DOHH2 (cell line): ENCODE results near the gene DEDD2.

Experiments
- H3F3A ChIP-seq: fragments of 200-600 bp; sonication (generic), shearing (Covaris generic); 2 replicates; pipeline ENCODE4 v1.6.0; 2016; ENCODE audit warnings: antibody characterized with exemption, mild to moderate bottlenecking; ENCODE audit not compliant: control insufficient read depth, insufficient read depth
- H3K27ac ChIP-seq: fragments of 200-600 bp; sonication (generic); 2 replicates; pipeline ENCODE4 v1.5.1; 2014; ENCODE audit warnings: low read depth, mild to moderate bottlenecking, low read length, moderate library complexity
- H3K27me3 ChIP-seq: fragments of 200-600 bp; sonication (generic); 2 replicates; pipeline ENCODE4 v1.6.1; 2014; ENCODE audit warnings: mild to moderate bottlenecking, low read length, mixed read lengths; ENCODE audit not compliant: control insufficient read depth
- H3K36me3 ChIP-seq: fragments of 200-600 bp; sonication (generic); 2 replicates; pipeline ENCODE4 v1.6.1; 2014; ENCODE audit warnings: mild to moderate bottlenecking, low read length, moderate library complexity, mixed read lengths; ENCODE audit not compliant: control insufficient read depth
- H3K4me1 ChIP-seq: fragments of 200-600 bp; sonication (generic); 2 replicates; pipeline ENCODE4 v1.6.1; 2014; ENCODE audit warnings: mild to moderate bottlenecking, low read length, mixed read lengths; ENCODE audit not compliant: control insufficient read depth
- H3K4me2 ChIP-seq: fragments of 200-600 bp; sonication (generic); 2 replicates; pipeline ENCODE4 v1.6.0; 2014; ENCODE audit warnings: mild to moderate bottlenecking, low read length, moderate library complexity
- H3K4me3 ChIP-seq: fragments of 200-600 bp; sonication (generic); 2 replicates; pipeline ENCODE4 v1.5.1; 2014; ENCODE audit warnings: mild to moderate bottlenecking, low read length, mixed read lengths
- H3K79me2 ChIP-seq: fragments of 200-600 bp; sonication (generic); 2 replicates; pipeline ENCODE4 v1.6.1; 2014; ENCODE audit warnings: mild to moderate bottlenecking, low read length, mixed read lengths; ENCODE audit not compliant: control insufficient read depth
- H3K9me2 ChIP-seq: fragments of 200-600 bp; sonication (generic); replicated peaks from 2 replicates; pipeline ENCODE4 v1.6.1; 2014; ENCODE audit warnings: mild to moderate bottlenecking, low read length, mixed read lengths; ENCODE audit not compliant: control insufficient read depth
- H3K9me3 ChIP-seq: fragments of 200-600 bp; sonication (generic); 2 replicates; pipeline ENCODE4 v1.6.1; 2014; ENCODE audit warnings: antibody characterized with exemption, low read length, mixed read lengths; ENCODE audit not compliant: control insufficient read depth, insufficient read depth
- H4K20me1 ChIP-seq: fragments of 200-600 bp; sonication (generic); 2 replicates; pipeline ENCODE4 v1.6.0; 2014; ENCODE audit warnings: low read depth, mild to moderate bottlenecking, antibody characterized with exemption, low read length, moderate library complexity; ENCODE audit not compliant: control insufficient read depth, insufficient read depth
- EZH2phosphoT487 ChIP-seq: fragments of 200-600 bp; sonication (generic); IDR thresholded peaks from 2 replicates; pipeline ENCODE4 v1.6.1; 2017; ENCODE audit warnings: borderline replicate concordance, mild to moderate bottlenecking, antibody characterized with exemption, low read length, moderate library complexity, mixed read lengths
- TF ChIP-seq, protein P1 (sequence below): fragments of 200-600 bp; sonication (generic); IDR thresholded peaks from one replicate; pipeline ENCODE4 v1.5.1; 2014; ENCODE audit warnings: antibody characterized with exemption, mild to moderate bottlenecking, low read depth, low read length; ENCODE audit not compliant: poor library complexity, severe bottlenecking

Gene DEDD2

DNA sequence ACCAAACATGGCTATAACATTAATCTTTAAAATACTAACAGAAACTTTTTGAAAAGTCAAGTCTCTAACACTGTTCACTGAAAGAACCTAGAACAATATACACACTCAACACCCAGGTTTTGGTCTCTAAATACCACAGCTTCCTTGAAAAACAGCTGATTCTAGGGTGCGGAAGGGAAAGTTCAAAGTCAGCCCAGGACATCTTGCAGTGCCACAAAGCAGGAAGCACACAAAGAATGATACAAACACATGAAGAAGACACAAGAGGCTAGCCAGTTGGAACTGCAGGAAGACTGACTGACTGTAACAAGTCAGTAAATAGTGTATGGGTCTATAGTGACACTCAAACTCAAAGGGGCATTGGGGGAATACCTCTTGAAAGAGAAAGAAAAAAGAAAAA, 4.6 kb downstream of the DEDD2 start:
- TF ChIP-seq, protein P1, sequence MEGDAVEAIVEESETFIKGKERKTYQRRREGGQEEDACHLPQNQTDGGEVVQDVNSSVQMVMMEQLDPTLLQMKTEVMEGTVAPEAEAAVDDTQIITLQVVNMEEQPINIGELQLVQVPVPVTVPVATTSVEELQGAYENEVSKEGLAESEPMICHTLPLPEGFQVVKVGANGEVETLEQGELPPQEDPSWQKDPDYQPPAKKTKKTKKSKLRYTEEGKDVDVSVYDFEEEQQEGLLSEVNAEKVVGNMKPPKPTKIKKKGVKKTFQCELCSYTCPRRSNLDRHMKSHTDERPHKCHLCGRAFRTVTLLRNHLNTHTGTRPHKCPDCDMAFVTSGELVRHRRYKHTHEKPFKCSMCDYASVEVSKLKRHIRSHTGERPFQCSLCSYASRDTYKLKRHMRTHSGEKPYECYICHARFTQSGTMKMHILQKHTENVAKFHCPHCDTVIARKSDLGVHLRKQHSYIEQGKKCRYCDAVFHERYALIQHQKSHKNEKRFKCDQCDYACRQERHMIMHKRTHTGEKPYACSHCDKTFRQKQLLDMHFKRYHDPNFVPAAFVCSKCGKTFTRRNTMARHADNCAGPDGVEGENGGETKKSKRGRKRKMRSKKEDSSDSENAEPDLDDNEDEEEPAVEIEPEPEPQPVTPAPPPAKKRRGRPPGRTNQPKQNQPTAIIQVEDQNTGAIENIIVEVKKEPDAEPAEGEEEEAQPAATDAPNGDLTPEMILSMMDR, result no peak
- no peak for TF ChIP-seq EZH2phosphoT487
- peaks cover 81% of the 10 kb centered on the region for H3K36me3 ChIP-seq
- H3K9me3 ChIP-seq, result no peaks in the 10 kb centered on the region
- H3K9me2 ChIP-seq, result no peaks in the 10 kb centered on the region
- peaks cover 15% of the 10 kb centered on the region; the same call in 1 of the 2 replicates for H4K20me1 ChIP-seq
- H3F3A ChIP-seq, result no peaks in the 10 kb centered on the region
- H3K79me2 ChIP-seq, result peaks cover 61% of the 10 kb centered on the region
- H3K4me3 ChIP-seq, result no peak overlapping the region
- no peak overlapping the region for H3K4me2 ChIP-seq
- H3K27ac ChIP-seq, result no peak overlapping the region
- H3K27me3 ChIP-seq, result no peaks in the 10 kb centered on the region
- H3K4me1 ChIP-seq, result peaks cover 16% of the 10 kb centered on the region

DNA sequence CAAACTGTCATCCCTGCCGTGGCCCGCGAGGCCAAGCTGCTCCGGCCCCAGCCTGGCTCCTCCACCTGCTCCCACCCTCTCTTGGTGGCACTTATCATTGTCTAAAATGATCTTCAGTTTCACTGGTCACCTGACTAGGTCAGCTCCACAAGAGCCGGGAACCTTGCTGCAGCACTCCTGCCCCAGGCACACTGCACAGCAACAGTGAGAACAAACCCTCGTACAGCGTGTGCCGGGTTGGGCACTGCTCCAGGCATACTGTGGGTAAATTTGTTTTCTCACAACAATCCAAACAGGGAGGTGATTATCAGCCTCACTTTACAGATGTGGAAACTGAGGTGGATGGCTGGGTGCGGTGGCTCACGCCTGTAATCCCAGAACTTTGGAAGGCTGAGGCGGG, 8.9 kb downstream of the DEDD2 start:
- H3F3A ChIP-seq, result no peaks in the 10 kb centered on the region
- H3K27me3 ChIP-seq, result no peaks in the 10 kb centered on the region
- H3K27ac ChIP-seq, result no peak overlapping the region
- H3K79me2 ChIP-seq, result peaks cover 24% of the 10 kb centered on the region
- H3K36me3 ChIP-seq, result peaks cover 83% of the 10 kb centered on the region
- H3K9me3 ChIP-seq, result no peaks in the 10 kb centered on the region
- H3K4me3 ChIP-seq, result no peak overlapping the region
- H4K20me1 ChIP-seq, result 0 out of 2 replicates have a peak, but pooled peaks cover 3% of the 10 kb centered on the region
- TF ChIP-seq, protein P1, result no peak
- TF ChIP-seq EZH2phosphoT487, result no peak
- 0 out of 2 replicates have a peak, but pooled peaks cover 4% of the 10 kb centered on the region for H3K4me1 ChIP-seq
- no peak overlapping the region for H3K4me2 ChIP-seq
- no peaks in the 10 kb centered on the region for H3K9me2 ChIP-seq

DNA sequence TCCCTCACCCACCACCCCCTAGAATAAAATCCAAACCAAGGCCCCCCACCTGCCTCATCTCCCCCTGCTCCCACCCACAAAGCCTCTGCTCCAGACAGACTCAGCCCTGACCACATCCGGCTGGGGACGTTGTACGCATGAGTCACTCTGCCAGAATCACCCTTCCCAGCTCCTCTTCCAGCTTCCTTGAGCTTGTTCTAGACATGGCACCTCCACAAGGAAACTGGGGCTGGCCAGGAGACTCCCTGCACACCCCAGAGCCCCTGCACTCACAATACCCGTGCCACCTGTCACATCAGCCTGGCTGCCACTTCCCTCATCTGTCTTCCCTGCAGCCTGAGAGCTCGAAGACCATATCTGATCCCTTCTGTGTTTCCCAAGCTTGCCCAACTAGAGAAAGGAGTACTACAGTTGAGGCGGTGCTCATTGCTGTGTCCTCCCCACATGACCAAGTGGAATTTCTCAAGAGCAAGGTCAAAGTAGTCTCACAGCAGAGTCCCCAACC, 9.7 kb downstream of the DEDD2 start:
- H3K9me3 ChIP-seq, result no peaks in the 10 kb centered on the region
- peaks cover 4% of the 10 kb centered on the region; the same call in 1 of the 2 replicates for H4K20me1 ChIP-seq
- H3K36me3 ChIP-seq, result peaks cover 83% of the 10 kb centered on the region
- TF ChIP-seq, protein P1, result no peak
- no peak for TF ChIP-seq EZH2phosphoT487
- no peak overlapping the region for H3K27ac ChIP-seq
- no peaks in the 10 kb centered on the region for H3K27me3 ChIP-seq
- no peak overlapping the region for H3K4me3 ChIP-seq
- H3K9me2 ChIP-seq, result no peaks in the 10 kb centered on the region
- H3K4me2 ChIP-seq, result no peak overlapping the region
- H3K79me2 ChIP-seq, result peaks cover 22% of the 10 kb centered on the region
- peaks cover 9% of the 10 kb centered on the region for H3K4me1 ChIP-seq
- H3F3A ChIP-seq, result peaks cover 4% of the 10 kb centered on the region; the same call in 1 of the 2 replicates
